Measurements from ENCODE around the gene BRCA1. TPM values are rescaled to one million over a fixed set of nuclear protein-coding genes. Genes with fewer than 3 reads are reported as not detected.
"Not testable (repeated sequence)": the region's sequence is repeated elsewhere in the genome, so short reads cannot be mapped to it uniquely, and the experiment has no call there.

The BRCA1 gene
- total RNA-seq, 1 experiment from 2014 or later = 53.3 TPM

DNA sequence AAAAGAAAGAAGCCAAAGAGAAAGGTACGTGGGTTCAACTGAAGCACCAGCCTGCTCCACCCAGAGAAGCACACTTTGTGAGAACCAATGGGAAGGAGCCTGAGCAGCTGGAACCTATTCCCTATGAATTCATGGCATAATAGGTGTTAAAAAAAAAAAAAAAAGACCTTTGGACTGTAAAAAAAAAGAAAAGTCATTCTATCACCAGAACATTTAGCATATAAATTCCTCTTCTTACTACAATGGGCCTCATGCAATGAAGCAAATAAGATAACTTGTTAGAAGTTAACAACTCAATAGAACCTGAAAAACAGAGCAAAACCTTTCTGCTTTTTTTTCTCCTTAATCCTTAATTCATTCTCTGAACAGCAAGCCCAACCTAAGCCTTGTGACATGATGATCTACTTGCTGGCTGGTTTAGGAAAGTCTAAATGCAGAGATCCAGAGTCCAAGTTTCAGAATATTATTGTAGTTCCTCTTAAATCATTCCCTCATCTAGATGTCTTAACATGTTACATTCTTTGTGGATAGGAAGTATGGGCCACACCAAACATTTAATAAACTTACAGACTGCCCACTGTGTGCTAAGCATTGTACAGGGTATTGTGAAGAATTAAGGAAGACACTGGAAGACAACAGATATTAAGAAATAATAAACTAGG lies 45.4 kb downstream of the BRCA1 start:
- DNase-seq (ENCODE audit: low spot score) = no peak
- in situ Hi-C loops (cut with HindIII; ENCODE audit: low sequenced_read_pairs) = no loop called here

DNA sequence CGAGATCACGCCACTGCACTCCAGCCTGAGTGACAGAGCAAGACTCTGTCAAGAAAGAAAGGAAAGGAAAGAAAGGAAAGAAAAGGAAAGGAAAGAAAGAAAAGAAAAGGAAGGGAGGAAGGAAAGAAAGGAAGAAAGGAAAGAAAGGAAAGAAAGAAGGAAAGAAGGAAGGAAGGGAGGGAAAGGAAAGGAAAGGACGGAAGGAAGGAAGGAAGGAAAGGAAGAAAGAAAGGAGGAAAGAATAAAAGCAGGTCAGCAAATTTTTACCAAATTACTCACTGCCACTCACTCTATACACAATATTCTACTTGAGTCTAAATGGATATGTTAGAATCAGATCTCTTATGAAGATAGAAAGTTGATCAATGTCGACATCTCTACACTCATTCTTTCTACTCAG lies 50.3 kb downstream of the BRCA1 start:
- in situ Hi-C loops (cut with HindIII; ENCODE audit: low sequenced_read_pairs) = no loop called here

DNA sequence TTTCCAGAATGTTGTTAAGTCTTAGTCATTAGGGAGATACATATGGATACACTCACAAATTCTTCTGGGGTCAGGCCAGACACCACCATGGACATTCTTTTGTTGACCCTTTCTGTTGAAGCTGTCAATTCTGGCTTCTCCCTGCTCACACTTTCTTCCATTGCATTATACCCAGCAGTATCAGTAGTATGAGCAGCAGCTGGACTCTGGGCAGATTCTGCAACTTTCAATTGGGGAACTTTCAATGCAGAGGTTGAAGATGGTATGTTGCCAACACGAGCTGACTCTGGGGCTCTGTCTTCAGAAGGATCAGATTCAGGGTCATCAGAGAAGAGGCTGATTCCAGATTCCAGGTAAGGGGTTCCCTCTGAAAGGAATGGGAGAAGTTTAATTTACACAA lies 54.3 kb downstream of the BRCA1 start:
- in situ Hi-C loops (cut with HindIII; ENCODE audit: low sequenced_read_pairs) = no loop called here

More for the DNA sequence above, 50.3 kb downstream of the BRCA1 start:
- DNase-seq (ENCODE audit: low spot score) = no peak

DNA sequence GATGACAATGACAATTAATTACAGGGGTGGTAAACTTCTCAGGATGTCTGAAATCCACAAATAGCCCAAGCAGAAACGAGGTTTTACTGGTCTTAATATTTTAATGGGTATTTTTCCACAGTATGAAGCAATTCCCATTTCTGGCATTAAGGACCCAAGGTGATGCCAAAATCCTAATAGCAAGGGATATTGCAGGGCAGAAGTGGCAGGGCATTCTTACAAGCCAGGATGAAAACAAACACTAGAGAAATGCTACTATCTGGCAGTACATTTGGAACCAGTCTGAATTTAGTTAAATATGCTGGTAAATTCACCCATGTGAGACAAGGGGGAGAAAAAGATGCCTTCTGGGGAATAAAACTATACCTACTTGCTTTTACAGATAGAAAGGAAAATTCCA lies 54.9 kb downstream of the BRCA1 start:
- in situ Hi-C loops (cut with HindIII; ENCODE audit: low sequenced_read_pairs) = no loop called here
- DNase-seq (ENCODE audit: low spot score) = no peak

More for the DNA sequence above, 54.3 kb downstream of the BRCA1 start:
- DNase-seq (ENCODE audit: low spot score) = no peak

DNA sequence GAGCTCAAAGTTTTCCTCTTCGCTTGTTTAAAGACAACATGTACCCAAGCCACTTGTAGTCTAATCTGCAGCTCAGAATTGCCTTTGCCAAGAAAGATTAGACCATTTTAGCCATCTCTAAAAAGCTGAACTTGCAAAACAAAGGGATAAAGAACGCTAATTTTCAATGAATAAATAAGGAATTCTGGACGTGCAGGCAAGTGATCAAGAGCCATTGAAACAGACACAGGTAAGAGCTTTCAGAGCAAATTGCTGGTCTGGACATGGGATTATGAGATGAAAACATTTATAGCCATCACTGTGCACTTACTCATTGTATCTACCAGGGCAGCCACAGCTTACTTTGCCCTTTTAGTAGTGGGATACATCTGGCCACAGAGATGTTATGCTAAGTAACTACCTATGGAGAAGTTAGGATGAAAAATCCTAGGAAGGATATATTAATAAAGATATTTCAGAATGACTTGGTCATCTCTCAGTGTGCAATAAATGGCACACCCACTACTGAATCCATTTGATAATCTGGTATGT lies 55.7 kb downstream of the BRCA1 start:
- no peak for DNase-seq (ENCODE audit: low spot score)
- in situ Hi-C loops (cut with HindIII; ENCODE audit: low sequenced_read_pairs) = no loop called here

DNA sequence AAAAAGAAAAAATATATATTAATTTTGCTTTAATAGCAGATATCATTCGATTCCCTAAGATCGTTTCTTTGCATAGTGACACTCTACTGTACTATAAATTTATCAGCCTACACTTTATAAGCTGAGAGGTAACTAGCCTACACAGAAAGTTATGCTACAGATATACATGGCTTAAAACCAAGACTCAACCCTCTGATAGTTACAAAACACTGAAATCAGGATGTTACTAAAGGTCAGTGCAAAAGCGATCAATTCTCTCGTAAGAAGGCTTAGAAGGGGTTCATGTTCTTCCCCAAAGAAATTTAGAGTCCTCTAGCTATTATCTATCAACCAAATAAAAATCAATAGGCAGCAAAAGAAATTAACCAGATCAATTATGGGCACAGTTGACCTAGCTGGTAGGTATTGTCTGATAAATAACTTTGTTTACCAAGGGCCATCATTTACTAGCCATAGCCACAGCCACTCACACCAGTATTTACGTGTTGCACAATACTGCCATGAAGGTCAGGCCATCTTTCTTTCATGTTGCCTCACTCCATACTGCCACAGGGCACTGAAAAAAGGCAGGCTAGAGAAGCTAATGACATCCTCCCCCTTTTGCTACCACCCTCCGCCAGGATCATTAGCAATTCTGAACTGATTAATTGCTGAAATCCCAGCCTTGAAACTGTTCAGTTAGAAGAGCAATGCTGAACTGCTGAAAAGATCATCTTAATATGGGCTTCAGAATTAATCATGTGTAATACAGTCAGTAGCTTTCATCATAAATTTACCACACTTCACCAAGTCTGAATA lies 56.4 kb downstream of the BRCA1 start:
- no peak for DNase-seq (ENCODE audit: low spot score)
- in situ Hi-C loops (cut with HindIII; ENCODE audit: low sequenced_read_pairs) = no loop called here

DNA sequence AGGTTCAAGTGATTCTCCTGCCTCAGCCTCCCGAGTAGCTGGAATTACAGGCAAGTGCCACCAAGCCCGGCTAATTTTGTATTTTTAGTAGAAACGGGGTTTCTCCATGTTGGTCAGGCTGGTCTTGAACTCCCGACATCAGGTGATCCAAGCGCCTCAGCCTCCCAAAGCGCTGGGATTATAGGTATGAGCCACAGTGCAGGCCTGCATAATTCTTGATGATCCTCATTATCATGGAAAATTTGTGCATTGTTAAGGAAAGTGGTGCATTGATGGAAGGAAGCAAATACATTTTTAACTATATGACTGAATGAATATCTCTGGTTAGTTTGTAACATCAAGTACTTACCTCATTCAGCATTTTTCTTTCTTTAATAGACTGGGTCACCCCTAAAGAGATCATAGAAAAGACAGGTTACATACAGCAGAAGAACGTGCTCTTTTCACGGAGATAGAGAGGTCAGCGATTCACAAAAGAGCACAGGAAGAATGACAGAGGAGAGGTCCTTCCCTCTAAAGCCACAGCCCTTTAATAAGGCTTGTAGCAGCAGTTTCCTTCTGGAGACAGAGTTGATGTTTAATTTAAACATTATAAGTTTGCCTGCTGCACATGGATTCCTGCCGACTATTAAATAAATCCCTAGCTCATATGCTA lies 62.1 kb downstream of the BRCA1 start:
- in situ Hi-C loops (cut with HindIII; ENCODE audit: low sequenced_read_pairs) = no loop called here

DNA sequence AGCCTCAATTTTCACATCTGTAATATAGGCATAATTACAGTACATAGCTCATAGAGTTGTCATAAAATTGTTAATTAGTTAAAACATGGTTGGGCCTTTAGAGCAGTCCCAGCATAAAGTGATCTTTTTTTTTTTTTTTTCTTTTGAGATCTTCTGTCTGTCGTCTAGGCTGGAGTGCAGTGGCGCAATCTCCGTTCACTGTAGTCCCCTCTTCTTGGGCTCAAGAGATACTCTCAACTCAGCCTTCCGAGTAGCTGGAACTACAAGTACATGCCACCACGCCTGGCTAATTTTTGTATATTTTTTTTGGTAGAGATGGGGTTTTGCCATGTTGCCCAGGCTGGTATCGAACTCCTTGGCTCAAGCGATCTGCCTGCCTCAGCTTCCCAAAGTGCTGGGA lies 69.1 kb downstream of the BRCA1 start:
- no peak for DNase-seq (ENCODE audit: low spot score)
- in situ Hi-C loops (cut with HindIII; ENCODE audit: low sequenced_read_pairs) = no loop called here

More for the DNA sequence above, 62.1 kb downstream of the BRCA1 start:
- DNase-seq (ENCODE audit: low spot score) = no peak

DNA sequence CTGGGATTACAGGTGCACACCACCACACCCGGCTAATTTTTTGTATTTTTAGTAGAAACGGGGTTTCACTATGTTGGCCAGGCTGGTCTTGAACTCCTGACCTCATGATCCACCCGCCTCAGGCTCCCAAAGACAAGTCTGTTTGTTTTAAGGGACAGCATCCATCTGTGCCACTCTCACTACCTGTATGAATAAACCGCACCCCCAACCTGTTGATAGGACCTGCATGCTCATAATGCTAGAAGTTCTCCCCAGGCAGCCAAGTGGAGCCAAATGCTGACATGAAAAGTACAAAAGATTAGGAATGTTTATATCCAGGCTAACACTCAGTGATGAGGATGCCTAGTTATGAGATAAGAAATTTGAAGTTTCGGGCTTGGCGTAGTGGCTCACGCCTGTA lies 72.2 kb downstream of the BRCA1 start:
- in situ Hi-C loops (cut with HindIII; ENCODE audit: low sequenced_read_pairs); DNase-seq (ENCODE audit: low spot score): not testable (repeated sequence)

DNA sequence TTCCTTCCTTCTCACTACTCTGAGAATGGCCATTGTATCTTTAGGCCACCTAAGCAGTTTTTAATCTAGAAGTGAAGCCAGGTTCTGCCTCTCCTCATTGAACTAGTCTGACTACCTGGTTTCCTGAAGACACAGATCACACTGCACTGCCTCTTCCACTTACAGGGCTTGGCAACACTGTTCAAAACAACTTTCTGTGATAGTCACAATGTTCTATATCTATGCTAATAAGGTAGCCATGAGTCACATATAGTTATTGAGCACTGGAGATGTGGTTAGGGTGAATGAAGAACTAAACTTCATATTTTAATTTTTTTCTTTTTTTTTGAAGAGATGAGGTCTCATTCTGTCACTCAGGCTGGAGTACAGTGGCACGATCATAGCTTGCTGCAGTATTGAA lies 73.2 kb downstream of the BRCA1 start:
- in situ Hi-C loops (cut with HindIII; ENCODE audit: low sequenced_read_pairs) = no loop called here
- no peak for DNase-seq (ENCODE audit: low spot score)

DNA sequence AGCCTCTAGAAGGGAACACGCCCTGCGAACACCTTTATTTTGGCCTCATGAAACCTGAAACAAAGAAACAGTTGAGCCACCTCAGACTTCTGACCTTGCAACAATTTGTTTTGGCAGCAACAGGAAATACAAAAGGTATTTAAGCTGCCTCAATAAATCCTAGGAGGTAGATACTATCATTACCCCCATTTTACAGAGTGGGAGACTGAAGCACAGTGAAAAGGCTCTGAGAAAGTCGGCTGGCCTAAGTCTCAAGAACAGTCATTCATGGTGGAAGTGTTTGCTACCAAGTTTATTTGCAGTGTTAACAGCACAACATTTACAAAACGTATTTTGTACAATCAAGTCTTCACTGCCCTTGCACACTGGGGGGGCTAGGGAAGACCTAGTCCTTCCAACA lies 81.1 kb downstream of the BRCA1 start:
- in situ Hi-C loops (cut with HindIII; ENCODE audit: low sequenced_read_pairs) = no loop called here
- DNase-seq (ENCODE audit: low spot score) = no peak

DNA sequence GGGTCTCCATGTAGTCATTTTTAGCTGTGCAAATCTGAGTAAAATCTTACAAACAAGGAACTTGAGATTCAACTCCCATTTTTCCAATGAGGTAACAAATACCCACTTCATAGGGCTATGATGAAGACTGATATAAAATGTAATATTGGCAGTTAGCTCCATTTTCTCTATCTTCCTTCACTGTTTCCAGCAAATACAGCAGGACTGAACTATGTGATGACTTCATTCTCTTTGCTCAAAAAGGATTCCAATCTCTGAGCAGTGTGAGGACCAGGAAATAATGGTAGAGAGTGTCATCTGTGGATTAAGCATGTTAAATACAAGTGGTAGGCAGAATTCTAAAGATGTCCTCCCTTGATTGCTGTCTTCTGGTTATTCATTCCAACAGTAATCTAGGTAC lies 81.9 kb downstream of the BRCA1 start:
- in situ Hi-C loops (cut with HindIII; ENCODE audit: low sequenced_read_pairs) = no loop called here
- DNase-seq (ENCODE audit: low spot score) = no peak

DNA sequence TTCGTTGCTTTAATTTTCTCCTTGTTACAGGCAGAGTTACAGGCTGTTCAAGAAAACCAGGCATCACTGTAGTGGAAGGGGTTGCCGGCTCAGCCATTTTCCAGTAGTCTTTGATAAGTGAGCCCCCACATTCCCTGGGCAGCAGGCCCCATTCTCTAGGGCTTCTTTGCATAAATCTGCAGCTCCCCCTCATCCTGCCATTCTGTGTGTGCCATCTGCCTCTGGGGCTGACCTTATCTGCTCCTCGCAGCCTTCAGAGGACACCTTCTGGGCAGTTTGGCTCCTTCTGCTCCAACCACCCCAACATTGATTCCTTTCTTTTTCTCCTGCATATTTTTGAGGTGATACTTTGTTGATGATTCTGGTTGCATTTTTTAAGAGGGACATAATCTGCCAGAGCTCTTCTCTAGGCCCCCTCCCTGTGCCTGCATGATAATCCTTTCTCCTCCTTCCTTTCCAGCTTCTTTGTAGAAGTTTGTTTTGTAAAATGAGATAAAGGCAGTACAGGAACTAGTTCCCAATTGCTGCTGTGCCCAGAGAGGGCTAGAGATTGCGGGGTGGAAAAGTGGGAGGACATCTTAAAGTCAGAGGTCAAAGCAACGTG lies 83.0 kb downstream of the BRCA1 start:
- DNase-seq (ENCODE audit: low spot score) = no peak
- in situ Hi-C loops (cut with HindIII; ENCODE audit: low sequenced_read_pairs) = no loop called here

DNA sequence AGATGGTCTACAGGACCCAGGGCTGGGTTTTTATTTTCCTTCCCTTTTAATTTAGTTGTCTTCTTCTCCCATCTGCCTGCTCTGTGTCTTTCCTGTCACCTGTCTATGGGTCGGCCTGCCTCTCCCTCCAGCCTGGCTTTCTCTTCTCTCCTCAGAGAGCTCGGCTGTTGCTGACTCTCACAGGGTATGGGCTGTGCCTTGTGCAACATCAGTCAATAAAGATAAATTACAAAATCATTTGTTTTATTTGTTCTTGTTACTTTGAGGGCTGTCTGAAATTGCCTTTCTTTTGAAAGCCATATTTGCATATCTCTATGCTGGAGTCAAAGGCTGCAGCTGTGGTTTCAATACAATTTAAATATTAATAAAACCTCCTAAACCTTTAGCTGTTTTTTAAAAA lies 84.5 kb downstream of the BRCA1 start:
- in situ Hi-C loops (cut with HindIII; ENCODE audit: low sequenced_read_pairs) = no loop called here
- no peak for DNase-seq (ENCODE audit: low spot score)

DNA sequence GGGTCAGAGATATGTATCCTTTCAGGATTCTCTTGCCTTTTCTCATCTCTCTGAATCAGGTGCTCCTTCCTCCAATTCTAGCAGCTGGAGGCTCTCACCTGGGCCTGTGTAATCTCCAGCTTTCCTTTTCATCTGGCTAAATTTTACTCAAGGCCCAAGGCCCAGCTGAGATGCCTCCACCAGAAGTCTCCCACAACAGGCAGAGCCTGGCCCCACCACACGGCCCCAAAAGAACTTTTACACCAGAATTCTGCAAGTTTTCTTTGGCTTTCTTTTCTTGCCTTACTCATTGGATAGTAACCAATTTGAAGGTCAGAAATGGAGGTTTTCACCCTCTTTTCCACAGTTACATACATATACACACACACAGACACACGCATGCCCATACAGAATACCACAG lies 85.5 kb downstream of the BRCA1 start:
- no peak for DNase-seq (ENCODE audit: low spot score)
- in situ Hi-C loops (cut with HindIII; ENCODE audit: low sequenced_read_pairs) = no loop called here

DNA sequence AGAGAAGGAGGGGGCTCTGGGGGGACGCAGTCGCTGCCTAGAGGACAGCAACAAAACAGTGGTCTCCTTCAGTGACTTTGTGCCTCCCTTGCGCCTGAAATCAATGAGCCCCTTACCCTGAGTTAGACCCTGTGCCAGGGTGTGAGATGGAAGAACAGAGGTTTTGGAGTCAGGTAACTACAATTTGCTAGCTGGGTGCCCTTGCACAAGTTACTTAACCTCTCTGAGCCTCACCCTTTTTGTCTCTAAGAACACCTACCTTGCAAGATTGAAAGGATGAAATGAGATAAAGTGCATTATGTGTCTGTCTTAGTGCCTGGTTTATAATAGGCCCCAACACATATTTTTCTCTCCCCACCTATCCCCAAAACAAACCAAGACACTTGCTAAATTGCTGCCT lies 90.3 kb downstream of the BRCA1 start:
- in situ Hi-C loops (cut with HindIII; ENCODE audit: low sequenced_read_pairs) = loop anchor here (5.0 kb wide), 1 partner anchor 82 kb away; no protein-coding TSS in a partner anchor
- DNase-seq (ENCODE audit: low spot score) = no peak

DNA sequence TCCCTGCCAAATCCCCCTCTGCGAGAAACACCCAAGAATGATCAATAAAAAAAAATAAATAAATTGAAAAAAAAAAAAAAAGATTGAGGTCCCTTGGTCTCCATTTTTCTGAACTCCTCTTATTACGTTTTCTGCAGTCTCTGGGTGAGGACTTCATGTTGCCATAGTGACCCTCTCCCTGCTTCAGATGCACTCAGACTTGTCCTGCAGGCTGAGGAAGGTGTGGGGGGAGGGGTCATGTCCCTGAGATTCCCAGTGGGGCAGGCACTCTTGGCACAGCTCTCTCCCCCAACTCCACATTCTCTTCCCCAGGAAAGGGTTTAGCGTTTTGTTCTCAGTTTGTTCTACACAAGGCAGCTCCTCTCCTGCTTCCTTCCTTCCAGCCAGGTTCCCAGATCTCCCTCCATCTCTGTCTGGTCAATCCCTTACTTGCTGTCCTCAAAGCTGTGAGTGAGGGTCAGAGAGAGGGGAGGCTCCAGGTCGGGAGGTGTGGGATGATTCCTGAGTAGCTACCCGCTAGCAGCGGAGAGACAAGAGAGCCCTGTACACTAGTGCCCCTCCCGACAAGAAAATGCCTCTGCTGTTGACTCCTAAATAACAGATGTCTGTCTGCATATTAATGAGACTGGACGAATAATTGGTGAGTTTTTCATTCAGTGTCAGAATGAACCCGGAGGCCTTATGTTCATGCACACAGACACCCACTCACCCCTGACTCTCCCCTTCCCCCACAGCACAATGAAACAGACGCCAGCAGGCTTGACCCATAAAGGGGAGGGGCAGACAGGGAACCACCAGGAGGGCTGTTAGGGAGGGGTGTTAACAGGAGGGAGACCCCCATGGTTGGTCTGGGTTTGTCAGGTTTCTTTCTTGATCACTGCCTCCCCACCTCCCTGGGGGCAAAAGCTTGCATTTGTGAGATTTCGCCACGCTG lies 90.9 kb downstream of the BRCA1 start:
- DNase-seq (ENCODE audit: low spot score) = no peak
- in situ Hi-C loops (cut with HindIII; ENCODE audit: low sequenced_read_pairs) = loop anchor here (5.0 kb wide), 1 partner anchor 83 kb away; no protein-coding TSS in a partner anchor

DNA sequence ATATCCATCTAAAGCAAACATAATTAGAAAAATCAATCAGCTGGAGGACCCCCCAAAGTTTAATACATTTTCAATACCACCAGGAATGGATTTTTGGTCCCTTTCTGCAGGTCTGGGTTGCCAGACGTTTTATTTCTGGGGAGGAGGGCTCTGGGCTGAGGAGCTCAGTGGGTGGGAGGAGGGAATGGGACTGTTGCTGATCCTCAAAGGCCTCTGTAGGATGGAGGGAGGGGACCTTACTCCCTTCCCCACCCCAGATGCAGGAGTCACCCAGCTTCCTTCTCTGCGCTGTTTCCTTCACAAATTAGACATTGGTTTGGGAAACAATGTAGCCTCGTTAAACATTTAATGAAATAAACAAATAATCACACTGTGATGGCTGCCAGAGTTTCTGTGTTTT lies 93.5 kb downstream of the BRCA1 start:
- DNase-seq (ENCODE audit: low spot score) = no peak
- in situ Hi-C loops (cut with HindIII; ENCODE audit: low sequenced_read_pairs) = loop anchor here (5.0 kb wide), 1 partner anchor 86 kb away; no protein-coding TSS in a partner anchor

All from G401 (cell line).